D721Med (cell line): Measurements from ENCODE around the gene NMRAL1.

Experiments
- DNase-seq: peaks from one replicate; pipeline ENCODE4 v3.0.0; 2011; ENCODE audit warnings: low spot score; ENCODE audit not compliant: insufficient read length
- FAIRE-seq: peaks from 2 replicates; lab custom pipeline; 2011; peaks lifted over from hg19 to GRCh38; lab: Jason Lieb, UNC
- CTCF ChIP-seq: IDR thresholded peaks from 2 replicates; pipeline ENCODE4 v1.5.1; 2012; ENCODE audit warnings: mild to moderate bottlenecking, control low read depth; ENCODE audit not compliant: insufficient read depth; ENCODE audit errors: missing control alignments

NMRAL1 gene

GRCh38 chr16:4481963-4482362 lies 7.5 kb upstream of the NMRAL1 start:
- no peak for FAIRE-seq
- DNase-seq = no peak
- TF ChIP-seq CTCF = no peak

GRCh38 chr16:4481526-4481925 lies 7.1 kb upstream of the NMRAL1 start:
- TF ChIP-seq CTCF = no peak
- no peak for DNase-seq
- no peak for FAIRE-seq

DNA sequence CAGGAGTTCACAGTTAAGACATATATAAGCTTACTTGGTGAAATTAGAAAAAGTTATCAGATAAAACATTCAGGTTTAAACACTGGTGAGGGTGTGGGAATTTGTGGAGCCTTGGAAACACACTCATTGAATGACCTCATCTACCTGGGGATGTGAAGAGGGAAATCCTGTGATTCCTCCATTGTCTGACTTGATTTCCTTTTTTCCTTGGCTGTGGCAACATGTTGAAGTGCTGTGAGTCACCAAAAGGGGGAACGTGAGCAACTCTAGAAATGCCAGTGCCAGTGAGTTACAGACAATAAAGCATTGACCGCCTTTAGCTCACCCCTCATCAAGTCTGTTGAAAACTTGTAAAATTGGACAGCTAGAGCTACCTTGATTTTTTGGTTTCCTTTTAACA lies 3.5 kb upstream of the NMRAL1 start:
- DNase-seq (no peak), FAIRE-seq (no peak)
- TF ChIP-seq CTCF = no peak

GRCh38 chr16:4475880-4476788 lies 1.7 kb upstream of the NMRAL1 start, which contains the start of gene HMOX2:
Gene HMOX2, plus strand, starts transcription at chr16:4476398. Its CDS starts 29,127 bp downstream, at chr16:4505525.
- FAIRE-seq = no peak
- peak; percentile 91 for DNase-seq
- TF ChIP-seq CTCF = peak; percentile 43

DNA sequence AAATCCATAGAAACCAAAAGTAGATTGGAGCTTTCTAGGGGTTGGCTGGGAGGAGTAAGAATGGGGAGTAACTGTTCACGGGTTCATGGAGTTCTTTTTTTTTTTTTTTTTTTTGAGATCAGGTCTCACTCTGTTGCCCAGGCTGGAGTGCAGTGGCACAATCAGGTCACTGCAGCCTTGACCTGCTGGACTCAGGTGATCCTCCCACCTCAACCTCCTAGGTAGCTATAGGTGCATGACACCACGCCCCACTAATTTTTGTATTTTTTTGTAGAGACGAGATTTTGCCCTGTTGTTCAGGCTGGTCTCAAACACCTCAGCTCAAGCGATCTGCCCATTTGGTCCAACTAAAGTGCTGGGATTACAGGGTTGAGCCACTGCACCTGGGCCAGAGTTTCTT lies 1.5 kb downstream of the NMRAL1 start:
- no peak for TF ChIP-seq CTCF
- FAIRE-seq = no peak
- no peak for DNase-seq

DNA sequence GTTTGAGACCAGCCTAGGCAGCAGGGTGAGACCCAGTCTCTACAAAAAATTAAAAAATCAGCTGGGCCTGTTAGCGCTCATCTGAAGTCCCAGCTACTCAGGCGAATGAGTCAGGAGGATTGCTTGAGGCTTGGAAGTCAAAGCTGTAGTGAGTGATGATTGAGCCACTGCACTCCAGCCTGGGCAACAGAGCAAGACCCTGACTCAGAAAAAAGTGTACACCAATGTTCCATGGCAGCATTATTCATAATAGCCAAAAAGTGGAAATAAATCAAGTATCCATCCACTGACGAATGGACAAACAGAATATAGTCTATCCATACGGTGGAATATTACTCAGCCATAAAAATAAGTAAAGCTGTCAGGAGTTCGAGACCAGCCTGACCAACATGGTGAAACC lies 2.6 kb downstream of the NMRAL1 start:
- no peak for DNase-seq
- no peak for FAIRE-seq
- TF ChIP-seq CTCF = no peak

GRCh38 chr16:4468972-4469371 lies 5.5 kb downstream of the NMRAL1 start:
- no peak for FAIRE-seq

More at GRCh38 chr16:4468972-4469371, 5.5 kb downstream of the NMRAL1 start:
- no peak for TF ChIP-seq CTCF
- DNase-seq = no peak
